Endothelial cell (in vitro differentiated cells): Measurements from ENCODE around the gene KRTAP10-3. TPM values are rescaled to one million over a fixed set of nuclear protein-coding genes. Genes with fewer than 3 reads are reported as not detected.

Experiments used
- DNase-seq: peaks from one replicate; pipeline ENCODE4 v3.0.0; 2021; ENCODE audit warnings: low spot score
- H3K27ac Mint-ChIP-seq: one replicate; pipeline ENCODE4 v1.8.0; 2021; ENCODE audit warnings: mixed read lengths, inconsistent platforms; ENCODE audit not compliant: unreplicated experiment
- H3K27me3 Mint-ChIP-seq: one replicate; pipeline ENCODE4 v1.8.0; 2021; ENCODE audit warnings: mild to moderate bottlenecking, moderate library complexity, mixed read lengths, inconsistent platforms; ENCODE audit not compliant: unreplicated experiment
- H3K36me3 Mint-ChIP-seq: one replicate; pipeline ENCODE4 v1.8.0; 2021; ENCODE audit warnings: mild to moderate bottlenecking, low read depth, mixed read lengths, inconsistent platforms; ENCODE audit not compliant: unreplicated experiment
- H3K4me1 Mint-ChIP-seq: one replicate; pipeline ENCODE4 v1.8.0; 2021; ENCODE audit warnings: mild to moderate bottlenecking, mixed read lengths, inconsistent platforms; ENCODE audit not compliant: unreplicated experiment
- H3K4me3 Mint-ChIP-seq: one replicate; pipeline ENCODE4 v1.8.0; 2021; ENCODE audit warnings: mild to moderate bottlenecking, mixed read lengths, inconsistent platforms; ENCODE audit not compliant: unreplicated experiment
- H3K9me3 Mint-ChIP-seq: one replicate; pipeline ENCODE4 v1.8.0; 2021; ENCODE audit warnings: mixed read lengths, inconsistent platforms; ENCODE audit not compliant: unreplicated experiment
- CTCF ChIP-seq: fragments of 200-600 bp; sonication (generic); IDR thresholded peaks from one replicate; pipeline ENCODE4 v1.5.0; 2021; ENCODE audit warnings: antibody characterized with exemption; ENCODE audit not compliant: unreplicated experiment
- total RNA-seq: library from RNA; stranded (reverse); fragmentation: NEBNext Ultra II Directional; extraction: Animal tissue kit (Norgen Biotek cat#: 25700); gene quantifications from one replicate; pipeline ENCODE4 v1.2.1, GENCODE V29; 2021; ENCODE audit not compliant: unreplicated experiment

KRTAP10-3 gene
- total RNA-seq, 1 donor from 2014 or later: not detected

DNA sequence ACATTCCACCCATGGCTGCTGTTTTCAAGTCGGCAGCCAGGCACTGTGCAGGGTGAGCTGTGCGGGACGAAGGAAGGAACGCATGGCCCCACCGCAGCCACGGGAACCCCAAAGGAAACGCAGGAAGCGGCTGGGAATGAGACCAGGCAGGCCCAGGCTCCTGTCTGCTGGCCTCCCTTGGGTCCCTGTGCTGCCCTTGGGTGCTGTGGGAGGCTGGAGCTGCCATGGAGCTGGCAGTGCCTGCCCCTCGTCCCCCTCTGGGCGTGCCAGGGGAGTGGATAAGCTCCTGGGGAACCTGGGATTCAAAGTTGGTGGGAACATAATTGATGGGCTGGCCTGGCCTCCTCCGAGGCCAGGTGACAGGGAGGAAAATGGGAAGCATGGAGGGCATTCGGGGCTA lies 9.7 kb upstream of the KRTAP10-3 start:
- DNase-seq: no peak
- Mint-ChIP-seq H3K4me1 (no peaks in the 10 kb centered on the region), H3K27ac (no peak overlapping the region), H3K9me3 (no peaks in the 10 kb centered on the region), H3K4me3 (no peak overlapping the region), H3K27me3 (peaks cover 5% of the 10 kb centered on the region), H3K36me3 (peaks cover 7% of the 10 kb centered on the region)
- TF ChIP-seq CTCF: no peak

- Mint-ChIP-seq H3K36me3 (peaks cover 3% of the 10 kb centered on the region), H3K27me3 (peaks cover 5% of the 10 kb centered on the region), H3K4me1 (no peaks in the 10 kb centered on the region), H3K27ac (no peak overlapping the region), H3K9me3 (no peaks in the 10 kb centered on the region), H3K4me3 (no peak overlapping the region)
- DNase-seq: no peak
- no peak for TF ChIP-seq CTCF
Observed at GRCh38 chr21:44567481-44568171, 9.0 kb upstream of the KRTAP10-3 start.

DNA sequence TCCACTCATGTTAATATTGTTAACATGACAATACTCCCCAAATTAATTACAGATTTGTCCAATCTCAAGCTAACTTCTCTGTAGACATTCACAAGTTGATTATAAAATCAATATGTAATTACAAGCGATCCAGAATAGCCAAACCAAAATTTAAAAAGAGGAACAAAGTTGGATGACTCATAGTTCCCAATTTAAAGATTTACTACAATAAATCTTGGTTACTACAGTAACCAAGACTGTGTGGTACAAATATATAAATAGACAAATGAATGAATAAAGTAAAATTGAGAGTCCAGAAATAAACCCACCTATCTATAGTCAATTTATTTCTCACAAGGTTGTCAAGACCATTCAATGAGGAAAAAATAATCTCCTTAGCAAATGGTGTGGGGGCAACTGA lies 7.8 kb upstream of the KRTAP10-3 start:
- no peaks in the 10 kb centered on the region for H3K4me1 Mint-ChIP-seq

GRCh38 chr21:44564886-44565598 lies 6.4 kb upstream of the KRTAP10-3 start:
- Mint-ChIP-seq H3K4me3 (no peak overlapping the region), H3K9me3 (peaks cover 4% of the 10 kb centered on the region)

More for the DNA sequence above, 7.8 kb upstream of the KRTAP10-3 start:
- Mint-ChIP-seq H3K27me3 (peaks cover 3% of the 10 kb centered on the region), H3K4me3 (no peak overlapping the region), H3K27ac (no peak overlapping the region), H3K36me3 (no peaks in the 10 kb centered on the region), H3K9me3 (peaks cover 4% of the 10 kb centered on the region)
- no peak for DNase-seq
- TF ChIP-seq CTCF: no peak

More at GRCh38 chr21:44564886-44565598, 6.4 kb upstream of the KRTAP10-3 start:
- H3K27ac Mint-ChIP-seq: no peak overlapping the region
- H3K27me3 Mint-ChIP-seq: peaks cover 3% of the 10 kb centered on the region
- no peak for TF ChIP-seq CTCF
- no peaks in the 10 kb centered on the region for H3K4me1 Mint-ChIP-seq
- no peak for DNase-seq
- no peaks in the 10 kb centered on the region for H3K36me3 Mint-ChIP-seq
